Trophoblast cell (in vitro differentiated cells and primary cell): ENCODE data around the gene KRTAP10-4.
"Not testable (repeated sequence)": the region's sequence is repeated elsewhere in the genome, so short reads cannot be mapped to it uniquely, and the experiment has no call there.

Source experiments
- DNase-seq, 2 donors: peaks; one replicate each; pipeline ENCODE4 v3.0.0-alpha.2; 2016
- H2AFZ ChIP-seq: 2 replicates; pipeline ENCODE4 v1.6.1; 2013; ENCODE audit warnings: low read length, moderate library complexity, mild to moderate bottlenecking; ENCODE audit not compliant: insufficient read depth, poor library complexity
- H2AK5ac ChIP-seq: 2 replicates; pipeline ENCODE4 v1.6.1; 2013; ENCODE audit warnings: mild to moderate bottlenecking, low read length
- H2BK120ac ChIP-seq: 2 replicates; pipeline ENCODE4 v1.6.1; 2013; ENCODE audit warnings: low read length, mild to moderate bottlenecking, moderate library complexity; ENCODE audit not compliant: insufficient read depth, poor library complexity
- H2BK12ac ChIP-seq: 2 replicates; pipeline ENCODE4 v1.6.1; 2013; ENCODE audit warnings: mild to moderate bottlenecking, low read length, moderate library complexity
- H2BK5ac ChIP-seq: 2 replicates; pipeline ENCODE4 v1.6.1; 2013; ENCODE audit warnings: low read length, low read depth, moderate library complexity, mild to moderate bottlenecking; ENCODE audit not compliant: poor library complexity
- H3K14ac ChIP-seq: 2 replicates; pipeline ENCODE4 v1.6.1; 2013; ENCODE audit warnings: mild to moderate bottlenecking, low read length
- H3K18ac ChIP-seq: 2 replicates; pipeline ENCODE4 v1.6.1; 2013; ENCODE audit warnings: mild to moderate bottlenecking, low read length
- H3K23ac ChIP-seq: 2 replicates; pipeline ENCODE4 v1.6.1; 2013; ENCODE audit warnings: low read length
- H3K27ac ChIP-seq: 2 replicates; pipeline ENCODE4 v1.5.1; 2013; ENCODE audit warnings: low read depth, mild to moderate bottlenecking, inconsistent platforms, low read length, moderate library complexity
- H3K27me3 ChIP-seq: 2 replicates; pipeline ENCODE4 v1.6.1; 2013; ENCODE audit warnings: inconsistent platforms, mild to moderate bottlenecking, low read length, moderate library complexity; ENCODE audit not compliant: insufficient read depth
- H3K36me3 ChIP-seq, 2 experiments: 1 replicate in 1 of 2; 2 replicates in 1 of 2; pipeline ENCODE4 v1.6.1; 2013; ENCODE audit warnings: low read length in 2 of 2, mild to moderate bottlenecking in 2 of 2, moderate library complexity in 1 of 2; ENCODE audit not compliant: insufficient read depth in 2 of 2, control insufficient read depth in 1 of 2
- H3K4ac ChIP-seq: 2 replicates; pipeline ENCODE4 v1.6.1; 2013; ENCODE audit warnings: low read depth, mild to moderate bottlenecking, low read length, moderate library complexity
- H3K4me1 ChIP-seq, 2 experiments: 1 replicate in 1 of 2; 2 replicates in 1 of 2; pipeline ENCODE4 v1.6.1; 2013; ENCODE audit warnings: low read length in 2 of 2, mild to moderate bottlenecking in 2 of 2, moderate library complexity in 1 of 2; ENCODE audit not compliant: insufficient read depth in 2 of 2, control insufficient read depth in 1 of 2
- H3K4me2 ChIP-seq: 2 replicates; pipeline ENCODE4 v1.6.1; 2013; ENCODE audit warnings: inconsistent platforms, mild to moderate bottlenecking, low read length, moderate library complexity
- H3K4me3 ChIP-seq: 2 replicates; pipeline ENCODE4 v1.5.1; 2013; ENCODE audit warnings: mild to moderate bottlenecking, low read depth, low read length, inconsistent platforms
- H3K79me1 ChIP-seq: one replicate; pipeline ENCODE4 v1.6.1; 2013; ENCODE audit warnings: low read length
- H3K79me2 ChIP-seq: 2 replicates; pipeline ENCODE4 v1.6.1; 2013; ENCODE audit warnings: low read length, mild to moderate bottlenecking; ENCODE audit not compliant: control insufficient read depth, insufficient read depth, poor library complexity
- H3K9ac ChIP-seq: 2 replicates; pipeline ENCODE4 v1.6.1; 2013; ENCODE audit warnings: mild to moderate bottlenecking, low read length
- H3K9me3 ChIP-seq: 2 replicates; pipeline ENCODE4 v1.6.1; 2013; ENCODE audit warnings: low read depth, mild to moderate bottlenecking, control low read depth, inconsistent platforms, low read length; ENCODE audit not compliant: insufficient read depth
- H4K12ac ChIP-seq: 2 replicates; pipeline ENCODE4 v1.6.1; 2013; ENCODE audit warnings: low read depth, mild to moderate bottlenecking, low read length, moderate library complexity
- H4K8ac ChIP-seq: 2 replicates; pipeline ENCODE4 v1.6.1; 2013; ENCODE audit warnings: low read depth, mild to moderate bottlenecking, low read length, moderate library complexity
- H4K91ac ChIP-seq: one replicate; pipeline ENCODE4 v1.6.1; 2013; ENCODE audit warnings: low read depth, mild to moderate bottlenecking, low read length, moderate library complexity
- WGBS: extraction: QIAGEN DNeasy Blood & Tissue Kit; methylation state at CpG from one replicate; pipeline ENCODE4 v1.1.7; 2013; ENCODE audit warnings: missing lambda C conversion rate; ENCODE audit not compliant: insufficient read length, insufficient coverage; ENCODE audit errors: extremely low coverage; 5-methylcytosine and 5-hydroxymethylcytosine counted together

Gene KRTAP10-4

DNA sequence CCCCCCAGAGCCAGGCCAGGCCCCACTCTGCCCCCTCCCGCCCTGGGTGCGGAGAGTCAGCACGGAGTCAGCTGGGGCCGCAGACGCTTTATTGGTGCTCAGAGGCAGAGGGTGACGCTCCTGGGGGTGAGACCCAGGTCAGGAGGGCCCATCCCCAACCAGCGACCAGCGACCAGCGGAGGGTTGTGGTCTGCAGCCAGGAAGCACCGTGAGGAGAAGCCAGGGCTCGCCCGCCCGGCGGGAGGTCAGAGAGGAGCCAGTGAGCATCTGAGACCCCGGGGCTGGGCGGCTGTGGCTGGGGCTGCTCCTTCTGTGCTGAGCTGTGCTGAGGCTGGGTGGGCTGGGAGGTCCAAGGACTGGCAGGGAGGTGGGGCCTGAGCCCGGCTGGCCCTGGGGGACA, 23.2 kb upstream of the KRTAP10-4 start:
- not testable (repeated sequence) for H3K23ac ChIP-seq, H3K4ac ChIP-seq, H3K27ac ChIP-seq, H3K4me3 ChIP-seq, H3K4me2 ChIP-seq, H3K9ac ChIP-seq, H4K12ac ChIP-seq, H3K9me3 ChIP-seq, H2AK5ac ChIP-seq, H3K18ac ChIP-seq, DNase-seq, H2BK12ac ChIP-seq, H3K27me3 ChIP-seq, H3K79me2 ChIP-seq, H2BK5ac ChIP-seq, H2BK120ac ChIP-seq, H4K8ac ChIP-seq, H3K14ac ChIP-seq, H2AFZ ChIP-seq, H3K36me3 ChIP-seq
- Histone ChIP-seq H4K91ac (peak overlapping the region; percentile 44), H3K79me1 (peaks cover 11% of the 10 kb centered on the region), H3K4me1 (peaks cover 0 to 10% of the 10 kb centered on the region in 2 experiments)
- WGBS, result no CpG with 5 or more reads among the region's 17 CpGs

DNA sequence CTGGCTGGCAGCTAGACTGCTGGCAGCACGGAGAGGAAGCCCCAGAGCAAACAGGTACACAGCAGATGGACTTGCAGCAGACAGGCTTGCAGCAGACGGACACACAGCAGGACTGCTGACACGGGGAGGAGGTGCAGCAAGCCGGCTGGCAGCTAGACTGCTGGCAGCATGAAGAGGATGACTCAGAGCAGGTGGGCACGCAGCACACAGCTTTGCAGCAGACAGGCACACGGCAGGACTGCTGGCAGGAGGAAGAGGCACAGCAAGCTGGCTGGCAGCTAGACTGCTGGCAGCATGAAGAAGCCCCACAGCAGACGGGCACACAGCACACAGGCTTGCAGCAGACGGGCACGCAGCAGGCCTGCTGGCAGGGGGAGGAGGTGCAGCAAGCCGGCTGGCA, 22.7 kb upstream of the KRTAP10-4 start:
- Histone ChIP-seq H3K18ac (no peak overlapping the region), H3K23ac (no peak overlapping the region), H3K79me1 (peaks cover 11% of the 10 kb centered on the region), H3K14ac (no peak overlapping the region), H3K27me3 (no peaks in the 10 kb centered on the region), H2BK120ac (no peak overlapping the region), H3K9ac (no peak overlapping the region), H3K4me3 (no peak overlapping the region), H4K8ac (no peak overlapping the region), H3K4me2 (no peak overlapping the region), H2BK5ac (no peak overlapping the region), H2AK5ac (no peak overlapping the region), H3K4ac (no peak overlapping the region), H3K27ac (no peak overlapping the region), H4K91ac (no peak overlapping the region), H2AFZ (no peak overlapping the region), H3K79me2 (no peaks in the 10 kb centered on the region), H4K12ac (no peak overlapping the region), H3K9me3 (peaks cover 8% of the 10 kb centered on the region), H3K36me3 (peaks cover 0 to 2% of the 10 kb centered on the region in 2 experiments), H2BK12ac (no peak overlapping the region), H3K4me1 (peaks cover 0 to 10% of the 10 kb centered on the region in 2 experiments)
- DNase-seq, result no peak
- no CpG with 5 or more reads among the region's 10 CpGs for WGBS

DNA sequence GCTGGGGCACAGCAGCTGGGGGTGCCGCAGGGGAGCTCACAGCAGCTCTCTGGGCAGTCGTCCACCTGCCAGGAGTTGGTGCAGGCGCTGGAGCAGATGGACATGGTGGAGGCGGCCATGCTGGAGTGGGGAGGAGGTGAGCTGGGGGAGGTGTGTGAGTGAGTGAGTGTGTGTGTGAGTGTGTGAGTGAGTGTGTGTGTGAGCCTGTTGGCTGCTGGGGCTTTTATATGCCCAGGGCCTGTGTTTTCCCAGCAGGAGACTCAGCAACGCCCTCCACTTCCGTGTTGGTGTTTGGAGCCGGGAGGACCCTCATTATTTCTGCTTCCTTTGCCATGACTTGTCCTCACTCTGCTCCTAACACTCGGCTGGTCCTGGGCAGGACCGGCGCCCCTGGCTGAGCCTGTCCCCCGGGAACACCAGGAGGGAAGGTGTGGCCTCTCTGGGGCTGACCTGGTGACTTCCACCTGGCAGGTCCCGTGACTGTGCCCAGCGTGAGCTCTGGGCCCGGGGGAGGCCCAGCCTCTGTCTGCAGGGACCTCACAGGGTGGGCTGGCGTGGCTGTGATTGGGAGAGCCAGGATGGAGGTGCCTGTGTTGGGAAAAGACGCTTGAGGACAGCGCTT, 22.1 kb upstream of the KRTAP10-4 start, which contains the start of gene KRTAP10-2:
Gene KRTAP10-2 (minus strand): TSS at position 166 of the 622 bp plus-strand sequence. CDS start 47 bp downstream, at position 119.
- H3K27ac ChIP-seq, result no peak within 1 kb of the TSS

DNA sequence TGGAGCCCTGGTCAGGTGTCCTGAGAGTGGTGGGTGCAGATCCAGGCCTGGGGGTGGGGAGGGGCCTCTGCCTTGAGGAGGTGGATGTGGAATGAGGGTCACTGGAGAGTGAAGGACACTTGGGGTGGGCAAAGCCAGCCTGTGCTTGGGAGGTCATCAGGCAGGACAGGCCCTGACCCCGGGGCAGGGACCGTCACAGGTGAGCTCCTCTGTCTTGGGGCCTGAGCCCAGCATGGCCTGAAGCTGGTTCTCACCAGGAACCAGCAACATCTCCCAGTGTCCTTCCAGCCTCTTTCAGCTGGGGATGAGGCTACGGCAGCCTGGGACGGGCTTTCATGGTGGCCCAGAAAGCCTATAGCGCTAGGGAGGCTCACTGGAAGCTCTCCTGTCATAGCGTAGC, 21.4 kb upstream of the KRTAP10-4 start:
- Histone ChIP-seq H3K4me3 (no peak overlapping the region), H3K79me2 (no peaks in the 10 kb centered on the region), H4K91ac (no peak overlapping the region), H2AK5ac (no peak overlapping the region), H3K27me3 (no peaks in the 10 kb centered on the region), H3K4ac (no peak overlapping the region), H3K14ac (no peak overlapping the region), H3K79me1 (peaks cover 11% of the 10 kb centered on the region), H3K4me1 (peaks cover 0 to 10% of the 10 kb centered on the region in 2 experiments), H3K9ac (no peak overlapping the region), H2BK5ac (no peak overlapping the region), H4K12ac (no peak overlapping the region), H3K18ac (no peak overlapping the region), H2BK12ac (peak overlapping the region; percentile 16), H3K36me3 (peaks cover 0 to 2% of the 10 kb centered on the region in 2 experiments), H3K4me2 (no peak overlapping the region), H3K27ac (no peak overlapping the region), H3K23ac (no peak overlapping the region), H3K9me3 (peaks cover 8% of the 10 kb centered on the region), H4K8ac (no peak overlapping the region), H2AFZ (no peak overlapping the region), H2BK120ac (no peak overlapping the region)
- no peak for DNase-seq
- no CpG with 5 or more reads among the region's 6 CpGs for WGBS

More for the DNA sequence above, 22.1 kb upstream of the KRTAP10-4 start, which contains the start of gene KRTAP10-2:
- no peak within 1 kb of the TSS for H3K18ac ChIP-seq
- H3K14ac ChIP-seq, result no peak within 1 kb of the TSS
- no peak within 1 kb of the TSS for H2BK120ac ChIP-seq
- H3K4me3 ChIP-seq, result no peak within 1 kb of the TSS
- no peak within 1 kb of the TSS for H3K4ac ChIP-seq
- peaks cover 0 to 10% of the 10 kb centered on the region in 2 experiments for H3K4me1 ChIP-seq
- H3K23ac ChIP-seq, result no peak within 1 kb of the TSS
- H2AK5ac ChIP-seq, result no peak within 1 kb of the TSS
- H3K79me2 ChIP-seq, result no peaks in the 10 kb centered on the region
- peaks cover 0 to 2% of the 10 kb centered on the region in 2 experiments for H3K36me3 ChIP-seq
- no peak for DNase-seq
- peak within 1 kb of the TSS; percentile 16 for H2BK12ac ChIP-seq
- H3K9ac ChIP-seq, result no peak within 1 kb of the TSS
- no peak within 1 kb of the TSS for H2AFZ ChIP-seq
- no peak within 1 kb of the TSS for H2BK5ac ChIP-seq
- no peak within 1 kb of the TSS for H4K8ac ChIP-seq
- H3K79me1 ChIP-seq, result peaks cover 11% of the 10 kb centered on the region
- no peak within 1 kb of the TSS for H3K4me2 ChIP-seq
- H3K27me3 ChIP-seq, result no peaks in the 10 kb centered on the region
- WGBS, result no CpG with 5 or more reads among the region's 17 CpGs
- H4K91ac ChIP-seq, result peak within 1 kb of the TSS; percentile 44
- no peak within 1 kb of the TSS for H4K12ac ChIP-seq
- peaks cover 8% of the 10 kb centered on the region for H3K9me3 ChIP-seq
